ENCODE measurements around the gene TSPAN18. TPM values are rescaled to one million over a fixed set of nuclear protein-coding genes. Genes with fewer than 3 reads are reported as not detected.
A peak's percentile ranks its signal among the peaks of the same experiment; 100 is the strongest.

Gene TSPAN18
- total RNA-seq, 1 experiment from 2014 or later, result 0.77 TPM

- POLR2A ChIA-PET, result no interaction called here
- TF ChIP-seq CTCF (IDR thresholded peaks at IDR 0.05; ENCODE audit: unreplicated experiment), result no peak
Observed at GRCh38 chr11:44698252-44698912, 28.4 kb upstream of the TSPAN18 start.

GRCh38 chr11:44699497-44700408 lies 27.0 kb upstream of the TSPAN18 start:
- Mint-ChIP-seq H3K4me3 (ENCODE audit: unreplicated experiment) (no peak overlapping the region), H3K4me1 (ENCODE audit: insufficient read depth, unreplicated experiment) (no peaks in the 10 kb centered on the region), H3K9me3 (ENCODE audit: unreplicated experiment) (no peaks in the 10 kb centered on the region), H3K27me3 (ENCODE audit: insufficient read depth, unreplicated experiment) (peaks cover 23% of the 10 kb centered on the region), H3K36me3 (ENCODE audit: insufficient read depth, unreplicated experiment) (no peaks in the 10 kb centered on the region), H3K27ac (ENCODE audit: low read depth, unreplicated experiment) (no peak overlapping the region)
- intact Hi-C loops (cut with micrococcal nuclease), result no loop called here
- TF ChIP-seq CTCF (IDR thresholded peaks at IDR 0.05; ENCODE audit: unreplicated experiment), result no peak
- DNase-seq (ENCODE audit: unreplicated experiment), result no peak
- POLR2A ChIA-PET, result interaction anchor here (0.6 kb wide), 1 partner anchor 509 kb away, joined by 3 read pairs; no protein-coding TSS in a partner anchor
- no TSS peak for BruUV-seq (replicated peaks)
- CTCF ChIA-PET, result interaction anchor here (0.5 kb wide), 1 partner anchor 1669 kb away, joined by 3 read pairs; no protein-coding TSS in a partner anchor

More at GRCh38 chr11:44698252-44698912, 28.4 kb upstream of the TSPAN18 start:
- no peaks in the 10 kb centered on the region for H3K36me3 Mint-ChIP-seq (ENCODE audit: insufficient read depth, unreplicated experiment)
- peaks cover 23% of the 10 kb centered on the region for H3K27me3 Mint-ChIP-seq (ENCODE audit: insufficient read depth, unreplicated experiment)
- DNase-seq (ENCODE audit: unreplicated experiment), result no peak
- H3K4me1 Mint-ChIP-seq (ENCODE audit: insufficient read depth, unreplicated experiment), result no peaks in the 10 kb centered on the region
- no peak overlapping the region for H3K27ac Mint-ChIP-seq (ENCODE audit: low read depth, unreplicated experiment)
- intact Hi-C loops (cut with micrococcal nuclease), result no loop called here
- BruUV-seq (replicated peaks), result no TSS peak
- CTCF ChIA-PET, result no interaction called here
- H3K4me3 Mint-ChIP-seq (ENCODE audit: unreplicated experiment), result no peak overlapping the region
- no peaks in the 10 kb centered on the region for H3K9me3 Mint-ChIP-seq (ENCODE audit: unreplicated experiment)

- POLR2A ChIA-PET, result no interaction called here
- Mint-ChIP-seq H3K4me3 (ENCODE audit: unreplicated experiment) (no peak overlapping the region), H3K27ac (ENCODE audit: low read depth, unreplicated experiment) (no peak overlapping the region), H3K4me1 (ENCODE audit: insufficient read depth, unreplicated experiment) (no peaks in the 10 kb centered on the region), H3K27me3 (ENCODE audit: insufficient read depth, unreplicated experiment) (peaks cover 23% of the 10 kb centered on the region), H3K9me3 (ENCODE audit: unreplicated experiment) (no peaks in the 10 kb centered on the region), H3K36me3 (ENCODE audit: insufficient read depth, unreplicated experiment) (no peaks in the 10 kb centered on the region)
- BruUV-seq (replicated peaks), result no TSS peak
- DNase-seq (ENCODE audit: unreplicated experiment), result no peak
- CTCF ChIA-PET, result interaction anchor here (0.6 kb wide), 1 partner anchor 67 kb away, joined by 3 read pairs; no protein-coding TSS in a partner anchor
- intact Hi-C loops (cut with micrococcal nuclease), result no loop called here
- TF ChIP-seq CTCF (IDR thresholded peaks at IDR 0.05; ENCODE audit: unreplicated experiment), result no peak
Observed at GRCh38 chr11:44701276-44701675, 25.5 kb upstream of the TSPAN18 start.

GRCh38 chr11:44702889-44703288 lies 23.9 kb upstream of the TSPAN18 start:
- Mint-ChIP-seq H3K27ac (ENCODE audit: low read depth, unreplicated experiment) (no peak overlapping the region), H3K27me3 (ENCODE audit: insufficient read depth, unreplicated experiment) (peaks cover 23% of the 10 kb centered on the region), H3K9me3 (ENCODE audit: unreplicated experiment) (no peaks in the 10 kb centered on the region), H3K36me3 (ENCODE audit: insufficient read depth, unreplicated experiment) (no peaks in the 10 kb centered on the region), H3K4me1 (ENCODE audit: insufficient read depth, unreplicated experiment) (no peaks in the 10 kb centered on the region), H3K4me3 (ENCODE audit: unreplicated experiment) (no peak overlapping the region)
- POLR2A ChIA-PET, result interaction anchor here (0.6 kb wide), 1 partner anchor 12 kb away, joined by 4 read pairs; no protein-coding TSS in a partner anchor
- no TSS peak for BruUV-seq (replicated peaks)
- DNase-seq (ENCODE audit: unreplicated experiment), result peak; percentile 53
- TF ChIP-seq CTCF (IDR thresholded peaks at IDR 0.05; ENCODE audit: unreplicated experiment), result no peak
- intact Hi-C loops (cut with micrococcal nuclease), result no loop called here
- CTCF ChIA-PET, result interaction anchor here (0.6 kb wide), 1 partner anchor 17 kb away, joined by 3 read pairs; no protein-coding TSS in a partner anchor

Data from MCF 10A (cell line).